ENCODE data around the gene OR51E2. TPM values are rescaled to one million over a fixed set of nuclear protein-coding genes. Genes with fewer than 3 reads are reported as not detected.

Gene OR51E2
- total RNA-seq = 0.14 and 0.22 TPM in 2 replicates

DNA sequence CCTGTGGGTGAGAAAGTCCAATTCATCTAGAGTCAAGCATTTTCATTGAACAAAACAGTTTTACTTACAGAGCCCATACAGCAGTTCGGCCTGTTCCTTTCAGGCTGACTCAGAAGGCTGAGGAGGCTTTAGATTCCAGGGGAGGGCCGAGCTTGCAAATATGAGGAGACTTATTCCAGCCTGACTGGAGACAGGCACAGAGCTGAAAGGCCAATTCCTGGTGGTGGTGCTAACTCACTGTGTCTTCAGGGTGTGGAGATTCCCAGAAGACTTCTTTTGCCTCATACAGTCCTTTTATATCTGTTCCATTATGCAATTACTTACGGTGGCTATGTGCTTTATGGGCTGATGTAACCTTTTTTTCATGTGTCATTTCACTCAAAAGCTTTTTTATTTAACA, at the start of gene OR51E2:
Gene OR51E2, minus strand, starts transcription at position 269 of the 400 bp plus-strand sequence. CDS start 15,142 bp downstream, outside the sequence.

DNA sequence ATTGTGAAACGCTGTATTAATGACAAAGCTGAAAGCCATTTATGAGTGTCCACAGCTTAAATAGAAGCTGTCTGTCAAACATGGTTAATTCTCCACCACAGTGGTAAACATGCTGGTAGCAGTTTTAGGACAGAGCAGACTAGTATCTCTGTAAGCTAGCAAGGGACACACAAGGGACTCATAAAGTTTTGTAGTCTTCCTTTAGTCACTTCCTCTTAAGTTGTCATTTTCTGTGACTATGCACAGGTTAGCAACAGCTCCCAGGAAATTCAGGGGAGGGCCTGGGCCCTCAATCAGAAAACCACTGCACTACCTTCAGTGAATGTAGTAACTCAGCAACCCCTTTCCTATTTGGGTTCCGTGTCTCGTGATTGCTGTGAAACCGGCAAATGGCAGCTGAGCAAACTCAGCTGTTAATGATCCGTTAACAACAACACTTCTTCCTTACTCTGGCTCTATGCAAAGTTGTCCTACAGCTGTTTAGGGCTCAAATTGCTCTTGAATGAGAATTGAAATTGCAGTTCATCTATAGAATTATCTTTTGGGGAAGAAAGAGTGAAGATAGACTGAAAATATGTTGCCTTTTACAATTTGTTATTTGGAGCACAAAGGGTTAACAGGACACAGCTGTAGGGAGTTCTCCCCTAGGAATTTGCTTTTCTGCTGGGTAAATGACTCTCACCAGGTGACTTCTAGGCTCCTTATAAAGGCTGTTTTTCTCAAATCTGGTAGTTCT, 6.6 kb upstream of the OR51E2 start, which contains the start of gene MMP26:
Gene MMP26, plus strand, starts transcription at position 731 of the 736 bp plus-strand sequence.

DNA sequence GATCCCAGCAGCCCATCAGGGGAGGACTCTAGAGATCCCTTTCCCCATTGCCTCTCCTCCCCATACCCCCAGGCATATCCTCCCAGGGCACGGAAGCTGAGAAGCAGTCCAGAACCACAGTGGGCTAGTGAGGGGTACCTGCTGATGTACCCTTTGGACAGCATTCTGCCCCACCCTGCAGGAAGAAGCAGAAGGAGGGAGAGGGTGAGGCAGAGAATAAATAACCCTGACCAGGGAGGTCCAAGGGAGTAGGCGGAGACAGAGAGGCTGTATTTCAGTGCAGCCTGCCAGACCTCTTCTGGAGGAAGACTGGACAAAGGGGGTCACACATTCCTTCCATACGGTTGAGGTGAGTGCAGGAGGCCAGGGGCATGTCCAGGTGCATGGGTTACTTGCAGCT, 54.0 kb downstream of the OR51E2 start, which contains the start of gene OR51E1:
Gene OR51E1, plus strand, starts transcription at position 301 of the 400 bp plus-strand sequence. CDS start 8,545 bp downstream, outside the sequence.

DNA sequence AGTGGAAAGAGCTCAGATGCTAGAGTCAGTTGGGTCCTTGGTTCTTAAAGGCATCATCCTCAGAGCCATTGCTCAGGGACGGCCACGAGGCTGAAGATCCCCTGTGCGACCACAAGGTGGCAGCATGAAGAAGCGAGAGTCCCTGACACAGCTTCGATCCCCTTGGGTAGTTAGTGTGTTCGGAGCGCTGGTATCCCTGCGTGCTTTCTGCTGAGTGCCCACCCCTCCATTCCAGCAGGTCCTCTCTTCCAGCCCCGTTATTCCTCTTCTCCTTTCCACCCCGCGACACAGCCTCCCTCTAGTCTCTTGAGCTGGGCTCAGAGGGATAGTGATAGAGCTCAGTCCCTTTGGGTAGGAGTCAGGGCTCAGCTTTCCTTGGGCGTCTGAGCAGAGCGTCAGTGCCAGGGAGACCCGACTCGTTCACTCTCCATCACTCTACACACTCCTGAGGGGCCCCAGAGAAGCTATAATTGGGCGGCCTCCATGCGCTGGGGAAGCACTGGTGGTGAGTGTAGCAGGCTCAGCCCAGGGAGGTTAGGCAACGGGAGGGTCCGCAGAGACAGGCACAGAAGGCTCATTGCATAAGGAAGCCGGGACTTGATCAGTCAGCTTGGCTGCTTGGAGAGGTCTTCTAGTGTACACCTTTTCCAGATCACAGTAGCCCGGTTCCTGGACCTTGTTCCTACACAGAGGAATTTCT, 60.5 kb downstream of the OR51E2 start, which contains the start of gene OR51D1:
Gene OR51D1, plus strand, starts transcription at position 516 of the 700 bp plus-strand sequence. CDS start 2,314 bp downstream, outside the sequence.

Other genes with a start within 250 kb of the OR51E2 start
- not detected in 2 replicates for gene OR52K2, start 248.6 kb downstream of the OR51E2 start, total RNA-seq
- not detected in 2 replicates for gene OR52K1, start 215.2 kb downstream of the OR51E2 start, total RNA-seq
- gene OR52M1, start 152.7 kb downstream of the OR51E2 start, total RNA-seq = not detected in 2 replicates
- gene OR52I2, start 116.1 kb downstream of the OR51E2 start, total RNA-seq = not detected in 2 replicates
- gene OR52I1, start 103.8 kb downstream of the OR51E2 start, total RNA-seq = not detected in 2 replicates
- gene TRIM68, start 89.6 kb downstream of the OR51E2 start, total RNA-seq = 6.3 and 12.3 TPM in 2 replicates
- not detected in 2 replicates for gene OR51D1, start 60.4 kb downstream of the OR51E2 start, total RNA-seq
- gene OR51E1, start 53.9 kb downstream of the OR51E2 start, total RNA-seq = not detected in 2 replicates
- not detected in 2 replicates for gene MMP26, start 6.9 kb upstream of the OR51E2 start, total RNA-seq
- gene OR51F1, start 72.1 kb upstream of the OR51E2 start, total RNA-seq = not detected in 2 replicates
- not detected in 2 replicates for gene OR52R1, start 106.5 kb upstream of the OR51E2 start, total RNA-seq
- not detected in 2 replicates for gene OR51F2, start 123.5 kb upstream of the OR51E2 start, total RNA-seq
- gene OR51S1, start 151.4 kb upstream of the OR51E2 start, total RNA-seq = not detected in 2 replicates
- not detected in 2 replicates for gene OR51T1, start 184.0 kb upstream of the OR51E2 start, total RNA-seq
- not detected in 2 replicates for gene OR51A7, start 205.9 kb upstream of the OR51E2 start, total RNA-seq
- gene OR51G2, start 221.5 kb upstream of the OR51E2 start, total RNA-seq = not detected in 2 replicates
- not detected in 2 replicates for gene OR51G1, start 226.5 kb upstream of the OR51E2 start, total RNA-seq
- not detected in 2 replicates for gene OR51A4, start 249.8 kb upstream of the OR51E2 start, total RNA-seq

Data from placental pericyte (primary cell).